Measurements from ENCODE around the gene ARL15.

DNA sequence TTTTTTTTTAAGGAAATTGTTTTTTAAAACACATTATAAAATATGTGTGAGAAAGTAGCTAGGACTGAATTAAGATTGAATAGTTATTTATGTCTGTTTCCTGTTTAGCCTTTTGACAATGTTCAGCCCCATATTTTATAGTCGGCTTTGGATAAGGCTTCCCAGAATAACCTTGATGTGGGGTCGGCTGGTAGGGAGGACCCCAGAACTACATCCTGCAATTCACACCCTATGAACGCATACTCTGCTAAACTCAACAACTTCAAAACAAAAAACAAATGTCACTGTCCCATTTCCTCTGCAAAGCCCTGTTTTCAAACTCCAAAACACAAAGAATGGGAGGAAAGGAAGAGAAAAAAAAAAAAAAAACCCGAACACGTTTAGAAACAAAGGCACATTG, 63.1 kb downstream of the ARL15 start:
- TF ChIP-seq CTCF (IDR thresholded peaks at IDR 0.05) (no peak), POLR2A (IDR thresholded peaks at IDR 0.05) (no peak)
